ENCODE results near the gene ANKRD36C.
"Not testable (repeated sequence)": the region's sequence is repeated elsewhere in the genome, so short reads cannot be mapped to it uniquely, and the experiment has no call there.

- TF ChIP-seq JUNB (IDR thresholded peaks at IDR 0.05; ENCODE audit: unreplicated experiment); CTCF (conservative IDR thresholded peaks at IDR 0.05; ENCODE audit: low read depth in 2 of 2); CREB1 (CRISPR knock-in tag; IDR thresholded peaks at IDR 0.05; ENCODE audit: low read depth): not testable (repeated sequence)
Measured at GRCh38 chr2:95799147-95799889, 192.3 kb downstream of the ANKRD36C start.
